GM19328 (cell line): ENCODE data around the gene ZDHHC14.

Source experiments
- ATAC-seq: cut with Tn5 transposase; IDR thresholded peaks from one replicate; pipeline ENCODE4 v1.9.1; 2021; ENCODE audit warnings: mild to moderate bottlenecking, moderate library complexity; ENCODE audit not compliant: unreplicated experiment

The ZDHHC14 gene

DNA sequence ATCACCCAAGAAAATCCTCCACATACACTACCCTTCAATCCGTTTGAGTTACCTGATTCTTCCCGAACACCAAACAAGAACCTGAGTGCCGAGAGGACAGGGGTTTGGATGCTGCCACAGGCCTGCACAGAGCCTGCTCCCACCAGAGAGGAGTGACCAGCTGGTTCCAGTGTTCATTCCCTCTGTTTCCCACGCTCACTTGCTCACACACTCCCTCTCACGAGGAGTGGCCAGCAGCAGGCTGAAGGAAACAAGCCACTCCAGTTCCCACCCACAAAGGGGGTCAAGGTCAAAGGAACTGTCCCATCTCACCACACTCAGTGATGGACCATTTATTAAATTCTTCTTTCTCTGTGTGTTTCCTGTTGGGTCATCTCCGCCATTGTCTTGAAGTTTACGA lies 344.8 kb downstream of the ZDHHC14 start:
- ATAC-seq: no peak

DNA sequence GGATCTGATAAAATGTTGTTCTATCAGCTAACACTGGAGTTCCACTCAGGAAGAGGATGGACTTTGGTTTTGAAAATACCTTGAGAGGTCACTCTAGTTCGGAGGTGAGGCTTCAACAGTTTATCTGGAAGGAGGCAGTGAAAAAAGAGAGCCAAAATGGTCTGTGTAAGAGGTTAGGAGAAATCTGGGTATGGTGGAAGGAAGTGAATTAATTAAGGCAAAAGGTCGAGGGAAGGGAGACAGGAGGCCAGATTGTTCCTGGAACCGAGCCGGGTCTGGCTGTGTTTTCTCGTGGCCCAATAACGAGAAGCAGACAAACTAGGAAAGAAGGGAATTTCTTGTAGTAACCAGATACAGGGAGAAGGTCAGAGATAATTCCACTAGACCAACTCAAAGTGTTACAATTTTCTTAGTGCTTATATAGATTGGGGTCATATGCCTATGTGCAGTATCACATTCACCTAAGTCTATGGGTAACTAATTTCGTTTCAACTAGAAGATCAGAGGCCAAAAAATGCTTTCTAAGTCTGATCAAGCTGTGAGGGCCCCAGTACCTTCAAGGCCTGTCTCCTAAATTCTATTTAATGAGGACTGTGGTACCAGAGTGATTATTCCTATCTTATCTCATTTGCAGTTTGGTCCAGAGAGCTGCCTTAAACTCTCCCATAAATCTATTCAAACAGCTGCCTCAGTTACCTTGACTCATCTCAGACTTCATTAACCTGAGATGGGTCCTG lies 346.1 kb downstream of the ZDHHC14 start:
- ATAC-seq: no peak
